ENCODE measurements around the gene IL20RB.
"Not testable (repeated sequence)": the region's sequence is repeated elsewhere in the genome, so short reads cannot be mapped to it uniquely, and the experiment has no call there.

Gene IL20RB

DNA sequence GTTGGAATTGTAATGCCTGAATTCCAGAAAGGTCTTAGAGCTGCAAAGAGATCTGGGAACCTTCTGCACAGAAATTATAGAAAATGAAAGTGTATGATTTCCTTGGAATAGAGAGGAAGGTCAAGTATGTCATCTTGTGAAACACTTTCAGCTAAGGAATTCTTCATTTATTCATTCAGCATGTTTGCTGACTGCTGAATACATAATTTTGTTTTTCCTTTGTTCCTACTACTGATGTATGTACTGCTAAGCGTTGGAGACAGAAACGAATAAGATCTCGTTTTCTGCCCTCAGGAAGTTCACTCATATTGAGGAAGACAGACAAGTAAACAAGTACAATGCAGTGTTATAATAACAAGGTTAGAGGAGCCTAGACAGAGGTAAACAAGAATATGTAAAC is 14.3 kb upstream of the IL20RB start:
- no peak for DNase-seq (ENCODE audit: low read depth in 3 of 3)

- DNase-seq (ENCODE audit: low read depth in 3 of 3), result no peak
These were observed 10.8 kb upstream of the IL20RB start for GRCh38 chr3:136946978-136947377.

- no peak for DNase-seq (ENCODE audit: low read depth in 3 of 3)
These were observed 10.3 kb upstream of the IL20RB start for GRCh38 chr3:136947477-136947876.

GRCh38 chr3:136949146-136949545 is 8.6 kb upstream of the IL20RB start:
- DNase-seq (ENCODE audit: low read depth in 3 of 3), result no peak

GRCh38 chr3:136949708-136950107 is 8.1 kb upstream of the IL20RB start:
- DNase-seq (ENCODE audit: low read depth in 3 of 3), result no peak

DNA sequence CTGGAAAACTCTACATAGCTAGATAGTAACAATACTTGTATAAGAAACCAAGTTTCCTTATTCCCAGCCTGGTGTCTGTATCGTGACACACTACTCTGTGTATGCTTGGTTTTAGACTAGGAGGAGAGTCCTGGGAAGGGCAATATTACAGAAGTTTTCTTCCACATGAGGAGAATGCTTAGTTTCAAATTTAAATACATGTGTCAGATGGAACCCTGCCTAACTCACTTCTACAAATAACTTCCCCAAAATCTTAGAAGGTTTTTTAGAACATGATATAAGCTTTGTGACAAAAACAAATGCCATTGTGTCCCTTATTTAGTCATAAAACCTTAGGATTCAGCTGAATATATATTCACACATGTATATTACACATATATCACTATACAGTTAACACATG is 7.2 kb upstream of the IL20RB start:
- no peak for DNase-seq (ENCODE audit: low read depth in 3 of 3)

GRCh38 chr3:136952292-136952691 is 5.5 kb upstream of the IL20RB start:
- no peak for DNase-seq (ENCODE audit: low read depth in 3 of 3)

DNA sequence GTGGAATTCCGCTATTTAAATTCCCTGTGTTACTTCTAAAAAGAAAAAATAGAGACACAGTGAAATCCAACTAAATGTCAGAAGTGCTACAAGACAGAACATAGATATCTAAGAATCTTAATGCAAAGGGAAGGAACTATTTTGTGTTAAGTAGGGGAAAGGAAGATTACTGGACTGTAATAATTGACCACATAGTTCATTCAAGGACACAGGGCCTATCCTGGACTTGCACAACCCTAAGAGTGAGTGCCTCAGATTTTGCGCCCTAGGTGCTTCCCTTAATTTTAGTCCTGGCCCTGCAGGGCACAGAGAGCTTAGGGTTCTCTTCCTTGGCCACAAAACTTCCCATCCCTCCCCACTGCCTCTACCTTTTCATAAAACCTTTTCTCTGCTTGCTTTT is 3.5 kb upstream of the IL20RB start:
- no peak for DNase-seq (ENCODE audit: low read depth in 3 of 3)

DNA sequence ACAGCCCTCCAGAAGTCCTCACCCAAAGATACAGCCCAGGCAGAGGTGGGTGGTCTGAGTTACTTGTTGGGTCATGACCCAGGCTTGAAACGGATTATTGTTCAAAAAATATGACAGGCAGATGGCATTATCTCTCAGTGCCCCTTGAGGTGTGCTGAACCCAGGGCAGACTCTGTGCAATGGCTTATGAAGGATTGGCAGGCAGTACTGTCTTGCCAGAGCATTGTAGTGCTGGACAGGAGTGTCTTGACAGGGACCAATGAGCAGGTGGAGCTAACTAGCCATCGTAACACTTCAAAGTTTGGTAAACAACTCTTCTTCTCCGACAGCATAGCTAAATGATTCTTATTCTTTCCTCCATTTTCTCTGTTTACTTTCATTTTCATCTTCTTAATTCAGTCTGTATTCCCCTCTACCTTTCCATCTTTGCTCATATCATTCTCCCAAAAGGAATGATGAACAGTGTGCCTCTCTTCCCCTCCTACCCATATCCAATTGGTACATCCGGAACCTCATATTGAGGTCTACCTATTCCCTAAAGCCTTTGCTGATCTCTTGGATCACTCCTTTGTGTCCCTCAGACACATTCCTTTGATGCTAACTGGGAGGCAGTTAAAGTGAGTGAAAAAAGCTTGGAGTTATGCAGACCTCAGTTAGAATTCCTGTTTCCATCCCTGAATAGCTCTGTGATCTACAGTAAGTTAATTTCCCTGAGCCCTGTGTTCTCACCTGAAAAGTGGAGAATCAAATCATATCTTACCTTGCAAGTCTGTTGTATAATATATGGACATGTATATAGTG is 2.6 kb upstream of the IL20RB start:
- DNase-seq (ENCODE audit: low read depth in 3 of 3), result no peak

DNA sequence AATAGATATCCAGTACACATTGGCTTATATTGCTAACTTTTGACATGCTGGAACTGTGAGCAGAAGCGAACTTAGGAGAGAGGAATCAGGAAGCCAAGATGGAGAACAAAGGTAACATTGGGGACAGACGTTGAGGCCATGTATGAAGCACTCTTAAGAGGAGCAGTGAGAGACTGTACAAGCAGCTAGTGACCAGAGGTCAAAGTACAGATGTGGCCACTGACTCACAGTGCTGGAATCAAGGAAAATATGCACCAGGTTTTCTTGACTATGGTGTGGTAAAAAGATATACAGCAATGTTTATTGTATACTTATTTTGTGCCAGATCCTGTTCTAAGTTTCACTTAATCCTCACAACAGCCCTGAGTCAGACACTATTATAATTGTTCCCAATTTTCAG is 2.0 kb upstream of the IL20RB start:
- DNase-seq (ENCODE audit: low read depth in 3 of 3), result no peak

- DNase-seq (ENCODE audit: low read depth in 3 of 3), result no peak
These were observed 812 bp upstream of the IL20RB start for GRCh38 chr3:136956971-136957370.

DNA sequence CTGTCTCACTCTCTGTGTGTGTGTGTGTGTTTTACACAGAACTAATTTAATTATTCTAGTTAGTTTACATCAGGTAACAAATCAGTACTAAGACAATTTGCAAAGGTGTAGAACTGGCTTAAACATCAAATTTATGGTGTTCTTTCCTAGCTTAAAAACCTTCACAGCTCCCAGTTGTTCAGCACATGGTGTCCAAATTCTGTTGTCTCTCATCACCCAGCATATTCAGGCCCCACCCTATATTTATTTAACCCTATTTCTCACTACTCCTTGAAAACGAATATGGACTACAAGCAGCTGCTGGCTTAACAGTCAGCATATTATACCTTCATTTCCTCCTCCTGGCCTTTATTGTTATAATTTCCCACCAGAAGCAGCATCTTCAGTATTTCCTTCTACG is 1.2 kb downstream of the IL20RB start:
- no peak for DNase-seq (ENCODE audit: low read depth in 3 of 3)

DNA sequence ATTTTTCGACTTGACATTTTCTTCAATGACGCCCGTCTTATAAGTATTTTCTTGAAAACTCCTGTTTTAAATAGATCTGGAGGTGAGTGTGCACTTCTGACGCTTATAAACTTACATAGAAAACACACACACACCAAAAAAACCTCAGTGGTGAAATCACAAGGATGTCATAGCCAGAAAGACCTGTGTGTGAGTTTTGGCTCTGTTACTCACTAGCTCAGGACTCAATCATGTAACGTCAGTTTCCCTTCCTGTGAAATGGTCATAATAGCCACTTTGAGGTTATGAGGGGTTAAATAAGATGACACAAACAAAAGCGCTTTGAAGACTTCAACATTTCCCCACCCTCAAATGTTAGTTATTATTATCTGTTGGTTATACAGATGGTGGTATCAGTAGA is 1.8 kb downstream of the IL20RB start:
- DNase-seq (ENCODE audit: low read depth in 3 of 3), result no peak

- no peak for DNase-seq (ENCODE audit: low read depth in 3 of 3)
These were observed 3.4 kb downstream of the IL20RB start for GRCh38 chr3:136960838-136961836.

DNA sequence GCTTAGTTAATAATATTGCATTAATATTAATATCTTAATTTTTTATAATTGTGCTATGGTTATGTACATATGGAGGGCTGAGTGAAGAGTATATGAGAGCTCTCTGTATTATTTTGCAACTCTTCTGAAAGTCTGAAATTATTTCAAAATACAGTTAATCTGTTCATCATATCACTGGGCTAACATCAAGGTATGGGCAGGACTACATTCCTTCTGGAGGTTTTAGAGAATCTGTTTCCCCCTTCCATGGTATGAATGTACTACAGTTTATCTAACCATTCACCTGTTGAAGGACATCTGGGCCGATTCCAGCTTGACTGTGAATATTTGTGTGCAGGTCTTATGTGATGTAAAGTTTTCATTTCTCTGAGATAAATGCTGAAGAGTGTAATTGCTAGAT is 5.1 kb downstream of the IL20RB start:
- no peak for DNase-seq (ENCODE audit: low read depth in 3 of 3)

DNA sequence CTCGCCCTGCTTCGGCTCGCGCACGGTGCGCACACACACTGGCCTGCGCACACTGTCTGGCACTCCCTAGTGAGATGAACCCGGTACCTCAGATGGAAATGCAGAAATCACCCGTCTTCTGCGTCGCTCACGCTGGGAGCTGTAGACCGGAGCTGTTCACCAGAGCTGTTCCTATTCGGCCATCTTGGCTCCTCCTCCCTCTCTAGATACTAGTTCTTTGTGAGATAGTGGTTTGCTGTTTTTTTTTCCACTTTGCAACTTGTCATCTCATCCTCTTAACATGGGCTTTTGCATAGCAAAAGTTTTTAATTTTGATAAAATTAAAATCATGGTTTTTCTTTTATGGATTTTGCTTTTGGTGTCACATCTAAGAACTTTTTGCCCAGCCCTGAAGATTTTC is 11.8 kb downstream of the IL20RB start:
- not testable (repeated sequence) for DNase-seq (ENCODE audit: low read depth in 3 of 3)

- no peak for DNase-seq (ENCODE audit: low read depth in 3 of 3)
These were observed 15.6 kb downstream of the IL20RB start for GRCh38 chr3:136973352-136973751.

DNA sequence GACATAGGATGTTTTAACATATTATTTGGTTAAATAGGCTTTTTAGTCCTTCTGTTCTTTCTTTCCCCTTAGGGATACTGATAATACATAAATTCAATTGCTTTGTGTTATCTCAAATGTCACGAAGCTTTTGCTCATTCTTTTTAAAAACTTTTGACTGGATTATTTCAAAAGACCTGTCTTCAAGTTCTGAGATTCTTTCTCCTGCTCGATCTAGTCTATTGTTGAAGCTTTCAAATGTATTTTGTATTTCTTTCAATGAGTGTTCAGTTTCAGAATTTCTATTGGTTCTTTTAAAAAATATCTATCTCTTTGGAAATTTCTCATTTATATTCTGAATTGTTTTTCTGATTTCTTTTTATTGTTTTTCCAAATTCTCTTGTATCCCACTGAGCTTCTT is 16.9 kb downstream of the IL20RB start:
- DNase-seq (ENCODE audit: low read depth in 3 of 3), result no peak

DNA sequence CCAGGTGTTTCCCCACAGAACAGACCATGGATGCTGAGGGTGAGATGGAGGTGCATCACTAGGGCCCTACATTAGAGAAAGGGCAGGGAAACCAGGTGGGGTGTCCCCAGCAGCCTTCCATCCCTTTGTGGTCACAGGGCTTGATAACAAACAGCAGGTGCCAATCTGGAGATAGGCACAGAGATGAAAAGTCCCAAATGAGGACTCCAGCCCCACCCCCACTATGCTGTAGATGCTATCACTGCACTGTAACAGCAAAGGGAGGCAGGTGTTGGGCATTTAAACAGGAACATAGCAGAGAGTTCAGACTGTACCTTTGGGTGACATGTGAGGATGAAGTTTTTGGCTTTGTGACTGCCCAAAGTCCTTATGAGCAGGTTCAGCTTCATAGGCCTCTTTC is 21.4 kb downstream of the IL20RB start:
- no peak for DNase-seq (ENCODE audit: low read depth in 3 of 3)

DNA sequence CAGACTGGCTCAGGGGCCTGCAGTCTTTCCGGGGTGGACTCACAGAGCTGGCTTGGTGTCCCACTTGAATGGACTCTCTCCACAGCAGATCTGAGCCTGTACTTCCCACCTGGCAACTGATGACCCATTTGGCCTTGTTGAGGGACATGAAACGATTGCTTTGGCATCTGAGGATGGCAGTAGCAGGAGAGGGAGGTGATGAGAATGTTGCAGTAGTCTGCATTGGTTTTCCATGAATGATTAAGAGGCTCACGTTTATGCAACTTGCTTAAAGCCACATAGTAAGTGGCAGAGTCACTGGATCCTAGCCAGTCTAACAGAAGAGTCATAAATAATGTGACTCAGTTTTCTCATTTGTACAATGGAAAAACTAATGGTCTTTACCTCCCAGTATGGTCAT is 21.9 kb downstream of the IL20RB start:
- DNase-seq (ENCODE audit: low read depth in 3 of 3), result no peak

- DNase-seq (ENCODE audit: low read depth in 3 of 3), result no peak
These were observed 24.2 kb downstream of the IL20RB start for GRCh38 chr3:136982033-136982432.

GRCh38 chr3:136982520-136983138 is 24.8 kb downstream of the IL20RB start:
- no peak for DNase-seq (ENCODE audit: low read depth in 3 of 3)

All from stimulated activated CD4-positive, alpha-beta T cell treated with anti-CD3 and anti-CD28 coated beads, TNF-alpha, amount 100 ng/mL, for 48 hours (primary cell).